Fibroblast of lung (primary cell): ENCODE results near the gene LNX2.

ENCODE experiments used
- CTCF ChIP-seq, 2 donors: IDR thresholded peaks in 1 of 2; conservative IDR thresholded peaks in 1 of 2; 1 replicate in 1 of 2; 2 replicates in 1 of 2; pipeline ENCODE4 v1.5.1; 2011 to 2012; ENCODE audit warnings: low read length in 2 of 2, control low read depth in 1 of 2, inconsistent platforms in 1 of 2, low read depth in 1 of 2, mild to moderate bottlenecking in 1 of 2
- EZH2 ChIP-seq: IDR thresholded peaks from 2 replicates; pipeline ENCODE4 v1.5.1; 2012; ENCODE audit warnings: low read length, control low read depth, mild to moderate bottlenecking; ENCODE audit errors: missing control alignments

- no peak for TF ChIP-seq EZH2
- TF ChIP-seq CTCF (conservative IDR thresholded peaks at IDR 0.05 in 1 of 2, IDR thresholded peaks at IDR 0.05 in 1 of 2; ENCODE audit: low read depth in 1 of 2, low read length in 2 of 2) = no peak
These were observed 712 bp upstream of the LNX2 start for GRCh38 chr13:27621116-27621365.
